Keratinocyte (primary cell): ENCODE data around the gene ANAPC1. TPM values are rescaled to one million over a fixed set of nuclear protein-coding genes. Genes with fewer than 3 reads are reported as not detected.

ENCODE experiments used
- DNase-seq: peaks from one replicate; pipeline ENCODE4 v3.0.0-alpha.2; 2011; ENCODE audit warnings: low read depth, missing footprints, low spot score
- FAIRE-seq: peaks from 2 replicates; lab custom pipeline; 2011; peaks lifted over from hg19 to GRCh38; lab: Jason Lieb, UNC
- H2AFZ ChIP-seq: 2 replicates; pipeline ENCODE4 v1.6.0; 2012; ENCODE audit warnings: low read length, control low read depth, inconsistent platforms; ENCODE audit not compliant: control insufficient read depth
- H3K27ac ChIP-seq: 2 replicates; pipeline ENCODE4 v1.5.1; 2011; ENCODE audit warnings: low read length; ENCODE audit not compliant: control insufficient read depth, insufficient read depth
- H3K27me3 ChIP-seq: 3 replicates; pipeline ENCODE4 v1.6.0; 2011; ENCODE audit warnings: low read length; ENCODE audit not compliant: control insufficient read depth, insufficient read depth; ENCODE audit errors: extremely low read depth
- H3K36me3 ChIP-seq, 2 experiments: 2 replicates in 1 of 2; 3 replicates in 1 of 2; pipeline ENCODE4 v1.5.1; 2011; ENCODE audit warnings: low read length in 2 of 2, mild to moderate bottlenecking in 1 of 2; ENCODE audit not compliant: control insufficient read depth in 2 of 2, insufficient read depth in 2 of 2; ENCODE audit errors: extremely low read depth in 1 of 2
- H3K4me1 ChIP-seq: 3 replicates; pipeline ENCODE4 v1.5.1; 2011; ENCODE audit warnings: low read length; ENCODE audit not compliant: control insufficient read depth, insufficient read depth; ENCODE audit errors: extremely low read depth
- H3K4me2 ChIP-seq: 3 replicates; pipeline ENCODE4 v1.6.0; 2011; ENCODE audit warnings: low read depth, low read length; ENCODE audit not compliant: control insufficient read depth, insufficient read depth; ENCODE audit errors: extremely low read depth
- H3K4me3 ChIP-seq, 3 experiments: fragments of 200-600 bp in 1 of 3; sonication (generic) in 1 of 3; 2 replicates in 2 of 3; 3 replicates in 1 of 3; pipeline ENCODE4 v1.5.1; 2011 to 2016; ENCODE audit warnings: low read length in 3 of 3, mild to moderate bottlenecking in 3 of 3, control low read depth in 2 of 3, inconsistent platforms in 1 of 3, low read depth in 1 of 3, mixed read lengths in 1 of 3, mixed run types in 1 of 3, moderate library complexity in 1 of 3; ENCODE audit not compliant: control insufficient read depth in 2 of 3, insufficient read depth in 2 of 3; ENCODE audit errors: extremely low read depth in 1 of 3
- H3K79me2 ChIP-seq: 2 replicates; pipeline ENCODE4 v1.6.0; 2012; ENCODE audit warnings: low read length; ENCODE audit not compliant: control insufficient read depth, insufficient read depth
- H3K9ac ChIP-seq: 3 replicates; pipeline ENCODE4 v1.6.0; 2011; ENCODE audit warnings: low read length; ENCODE audit not compliant: control insufficient read depth, insufficient read depth; ENCODE audit errors: extremely low read depth
- H3K9me1 ChIP-seq: 3 replicates; pipeline ENCODE4 v1.6.0; 2011; ENCODE audit warnings: low read length; ENCODE audit not compliant: control insufficient read depth, insufficient read depth; ENCODE audit errors: extremely low read depth
- H3K9me3 ChIP-seq: 2 replicates; pipeline ENCODE4 v1.5.1; 2012; ENCODE audit warnings: low read depth, low read length; ENCODE audit not compliant: control insufficient read depth
- H4K20me1 ChIP-seq: 3 replicates; pipeline ENCODE4 v1.6.0; 2011; ENCODE audit warnings: low read length; ENCODE audit not compliant: control insufficient read depth, insufficient read depth; ENCODE audit errors: extremely low read depth
- EZH2 ChIP-seq: IDR thresholded peaks from one replicate; pipeline ENCODE4 v1.6.1; 2012; ENCODE audit warnings: inconsistent platforms, mild to moderate bottlenecking, low read length, moderate library complexity
- dilution Hi-C: fragments of 300-500 bp; cut with MboI; formaldehyde crosslinking; loops from one replicate; pipeline ENCODE4 v1.7.0; 2020; ENCODE audit warnings: low sequenced_read_pairs; ENCODE audit not compliant: extremely low pct_ligation_motif_present
- polyA plus RNA-seq, 5 experiments: library from polyadenylated mRNA; depleted of rRNA in 3 of 5; stranded (reverse) in 3 of 5; stranded (forward) in 1 of 5; unstranded in 1 of 5; fragments of >200 nt; gene quantifications; 1 replicate in 1 of 5; 2 replicates in 3 of 5; 3 replicates in 1 of 5; pipeline versions ENCODE4 v1.2.1 to v1.2.3, GENCODE V29; 2011 to 2012; ENCODE audit warnings: missing spikeins in 2 of 5, low read depth in 1 of 5, low replicate concordance in 1 of 5
- TF ChIP-seq, protein P1 (sequence below), 3 experiments: IDR thresholded peaks in 1 of 3; conservative IDR thresholded peaks in 1 of 3; optimal IDR thresholded peaks in 1 of 3; 2 replicates in 2 of 3; 3 replicates in 1 of 3; pipeline versions ENCODE3 to v1.5.1; 2011; ENCODE audit warnings: low read length in 3 of 3, mild to moderate bottlenecking in 3 of 3, moderate library complexity in 2 of 3, control low read depth in 1 of 3, inconsistent platforms in 1 of 3; ENCODE audit not compliant: insufficient read depth in 2 of 3; ENCODE audit errors: extremely low read depth in 1 of 3

Gene ANAPC1
- polyA plus RNA-seq, 1 donor (not counting 4 experiments of a cell fraction or from before 2014, with no cell fraction given): 36.5 TPM

DNA sequence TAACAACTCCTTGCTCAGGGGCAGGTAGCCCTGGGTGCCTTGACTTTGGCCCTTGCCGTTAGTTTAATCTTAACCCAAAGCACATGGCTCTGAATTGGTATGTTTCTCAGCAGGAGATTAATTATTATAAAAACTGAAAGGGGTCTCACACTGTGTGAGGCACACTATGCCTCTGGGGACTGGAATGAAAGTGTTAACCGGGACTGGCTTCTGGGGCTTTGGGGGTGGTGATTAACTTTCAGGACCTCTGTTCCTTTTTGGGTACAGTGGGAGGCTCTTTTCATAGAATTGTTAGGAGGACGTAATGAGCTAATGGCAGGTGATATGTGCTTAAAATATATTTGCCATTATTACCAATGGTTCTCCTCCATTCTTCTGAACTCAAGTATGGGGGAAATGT lies 19.5 kb upstream of the ANAPC1 start:
- Histone ChIP-seq H3K27ac (no peak overlapping the region), H3K9me1 (no peaks in the 10 kb centered on the region), H4K20me1 (no peaks in the 10 kb centered on the region), H3K79me2 (no peaks in the 10 kb centered on the region), H3K4me1 (peaks cover 6% of the 10 kb centered on the region), H3K36me3 (no peaks in the 10 kb centered on the region), H3K4me3 (no peak overlapping the region), H3K4me2 (no peak overlapping the region), H3K27me3 (peaks cover 43% of the 10 kb centered on the region), H3K9me3 (no peaks in the 10 kb centered on the region), H2AFZ (no peak overlapping the region), H3K9ac (no peak overlapping the region)
- dilution Hi-C loops: loop anchor here (25.0 kb wide), 1 partner anchor 109 kb away; no protein-coding TSS in a partner anchor
- TF ChIP-seq EZH2: no peak
- TF ChIP-seq, protein P1, sequence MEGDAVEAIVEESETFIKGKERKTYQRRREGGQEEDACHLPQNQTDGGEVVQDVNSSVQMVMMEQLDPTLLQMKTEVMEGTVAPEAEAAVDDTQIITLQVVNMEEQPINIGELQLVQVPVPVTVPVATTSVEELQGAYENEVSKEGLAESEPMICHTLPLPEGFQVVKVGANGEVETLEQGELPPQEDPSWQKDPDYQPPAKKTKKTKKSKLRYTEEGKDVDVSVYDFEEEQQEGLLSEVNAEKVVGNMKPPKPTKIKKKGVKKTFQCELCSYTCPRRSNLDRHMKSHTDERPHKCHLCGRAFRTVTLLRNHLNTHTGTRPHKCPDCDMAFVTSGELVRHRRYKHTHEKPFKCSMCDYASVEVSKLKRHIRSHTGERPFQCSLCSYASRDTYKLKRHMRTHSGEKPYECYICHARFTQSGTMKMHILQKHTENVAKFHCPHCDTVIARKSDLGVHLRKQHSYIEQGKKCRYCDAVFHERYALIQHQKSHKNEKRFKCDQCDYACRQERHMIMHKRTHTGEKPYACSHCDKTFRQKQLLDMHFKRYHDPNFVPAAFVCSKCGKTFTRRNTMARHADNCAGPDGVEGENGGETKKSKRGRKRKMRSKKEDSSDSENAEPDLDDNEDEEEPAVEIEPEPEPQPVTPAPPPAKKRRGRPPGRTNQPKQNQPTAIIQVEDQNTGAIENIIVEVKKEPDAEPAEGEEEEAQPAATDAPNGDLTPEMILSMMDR (optimal IDR thresholded peaks at IDR 0.05 in 1 of 3, IDR thresholded peaks at IDR 0.05 in 1 of 3, conservative IDR thresholded peaks at IDR 0.05 in 1 of 3; ENCODE audit: extremely low read depth in 1 of 3, insufficient read depth in 2 of 3, low read length in 3 of 3): no peak
- FAIRE-seq (no peak), DNase-seq (no peak)

DNA sequence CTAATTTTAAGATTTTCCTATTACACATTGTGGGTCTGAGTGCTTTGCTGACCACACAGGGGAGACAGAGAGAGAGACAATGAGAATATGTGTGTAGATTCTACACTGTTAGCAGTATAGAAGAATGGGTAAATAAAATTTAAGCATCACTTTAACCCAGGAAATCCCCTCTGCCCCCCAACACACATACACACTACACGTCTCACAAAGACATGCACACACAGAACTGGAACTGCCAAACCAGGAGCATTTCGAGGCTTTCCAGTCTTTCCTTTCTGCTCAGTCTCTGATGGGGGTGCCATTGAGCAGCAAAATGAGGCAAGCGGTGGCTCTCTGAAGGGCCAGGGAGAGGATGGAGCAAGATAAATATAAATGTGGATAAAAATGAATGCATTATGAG lies 16.9 kb upstream of the ANAPC1 start:
- Histone ChIP-seq H3K27me3 (peaks cover 47% of the 10 kb centered on the region), H3K27ac (no peak overlapping the region), H3K4me2 (no peak overlapping the region), H3K9me1 (no peaks in the 10 kb centered on the region), H3K4me1 (peaks cover 16% of the 10 kb centered on the region), H3K9me3 (no peaks in the 10 kb centered on the region), H4K20me1 (no peaks in the 10 kb centered on the region), H2AFZ (no peak overlapping the region), H3K36me3 (no peaks in the 10 kb centered on the region), H3K9ac (no peak overlapping the region), H3K4me3 (no peak overlapping the region), H3K79me2 (no peaks in the 10 kb centered on the region)
- TF ChIP-seq, protein P1 (optimal IDR thresholded peaks at IDR 0.05 in 1 of 3, IDR thresholded peaks at IDR 0.05 in 1 of 3, conservative IDR thresholded peaks at IDR 0.05 in 1 of 3; ENCODE audit: extremely low read depth in 1 of 3, insufficient read depth in 2 of 3, low read length in 3 of 3): peak in 2 of 3 experiments; percentile 41 to 52
- TF ChIP-seq EZH2: no peak
- dilution Hi-C loops: loop anchor here (25.0 kb wide), 1 partner anchor 111 kb away; no protein-coding TSS in a partner anchor
- DNase-seq: no peak
- no peak for FAIRE-seq
